WTC11 (cell line): ENCODE results near the gene HSDL1. TPM values are rescaled to one million over a fixed set of nuclear protein-coding genes. Genes with fewer than 3 reads are reported as not detected.
A peak's percentile ranks its signal among the peaks of the same experiment; 100 is the strongest.

Experiments used
- ATAC-seq: fragments of 200-7000 bp; cut with Tn5 transposase; 2 replicates; pipeline ENCODE4 v1.10.0; 2021; ENCODE audit warnings: mild to moderate bottlenecking, moderate library complexity
- CTCF ChIA-PET: fragments of 300-600 bp; sonication (Branson Sonifier 250); formaldehyde crosslinking; loops from one replicate; lab custom pipeline; 2021; ENCODE audit warnings: antibody characterized with exemption; lab: Charles Lee
- POLR2A ChIA-PET: fragments of 350-600 bp; sonication (Branson Sonifier 250); formaldehyde crosslinking; loops from one replicate; lab custom pipeline; 2021; ENCODE audit warnings: antibody characterized with exemption; lab: Charles Lee
- DNase-seq: peaks from one replicate; pipeline ENCODE4 v3.0.0; 2021; ENCODE audit warnings: low spot score
- H3K27ac Mint-ChIP-seq: 2 replicates; pipeline ENCODE4 v1.8.0; 2021; ENCODE audit warnings: mixed read lengths
- H3K27me3 Mint-ChIP-seq: 2 replicates; pipeline ENCODE4 v1.8.0; 2021; ENCODE audit warnings: low read depth, mild to moderate bottlenecking, moderate library complexity, mixed read lengths
- H3K36me3 Mint-ChIP-seq: 2 replicates; pipeline ENCODE4 v1.8.0; 2021; ENCODE audit warnings: mixed read lengths
- H3K4me1 Mint-ChIP-seq: 2 replicates; pipeline ENCODE4 v1.8.0; 2022; ENCODE audit warnings: mixed read lengths
- H3K4me3 Mint-ChIP-seq: 2 replicates; pipeline ENCODE4 v1.8.0; 2021; ENCODE audit warnings: mild to moderate bottlenecking, moderate library complexity, mixed read lengths
- H3K9me3 Mint-ChIP-seq: 2 replicates; pipeline ENCODE4 v1.8.0; 2021; ENCODE audit warnings: mixed read lengths
- ATF1 ChIP-seq: sonication (generic); formaldehyde crosslinking; IDR thresholded peaks from 2 replicates; pipeline ENCODE4 v1.8.1; 2023; ENCODE audit warnings: mild to moderate bottlenecking, moderate library complexity, missing genetic modification reagents
- EMX1 ChIP-seq: fragments of 250-450 bp; sonication (Bioruptor Pico); IDR thresholded peaks from 2 replicates; pipeline ENCODE4 v1.8.0; 2021; ENCODE audit warnings: mild to moderate bottlenecking
- FOXJ3 ChIP-seq: sonication (generic); formaldehyde crosslinking; IDR thresholded peaks from 2 replicates; pipeline ENCODE4 v1.9.0; 2021; ENCODE audit warnings: missing genetic modification reagents, mild to moderate bottlenecking, borderline replicate concordance
- GABPB1 ChIP-seq: sonication (generic); formaldehyde crosslinking; IDR thresholded peaks from 2 replicates; pipeline ENCODE4 v1.8.1; 2023; ENCODE audit warnings: mild to moderate bottlenecking, missing genetic modification reagents
- JAZF1 ChIP-seq: fragments of 250-450 bp; sonication (Bioruptor Pico); IDR thresholded peaks from 2 replicates; pipeline ENCODE4 v1.9.0; 2021; ENCODE audit warnings: moderate library complexity, mild to moderate bottlenecking, inconsistent platforms
- RELA ChIP-seq: sonication (generic); formaldehyde crosslinking; IDR thresholded peaks from 2 replicates; pipeline ENCODE4 v1.8.1; 2022; ENCODE audit warnings: missing genetic modification reagents, mild to moderate bottlenecking, borderline replicate concordance
- ZNF232 ChIP-seq: sonication (generic); formaldehyde crosslinking; IDR thresholded peaks from 2 replicates; pipeline ENCODE4 v1.8.0; 2022; ENCODE audit warnings: mild to moderate bottlenecking, missing genetic modification reagents
- ZNF317 ChIP-seq: sonication (generic); formaldehyde crosslinking; IDR thresholded peaks from 2 replicates; pipeline ENCODE4 v1.8.1; 2023; ENCODE audit warnings: low read depth, mild to moderate bottlenecking, moderate library complexity, missing genetic modification reagents, borderline replicate concordance
- ZNF396 ChIP-seq: fragments of 250-450 bp; sonication (Bioruptor Pico); IDR thresholded peaks from 2 replicates; pipeline ENCODE4 v1.8.0; 2021; ENCODE audit warnings: mild to moderate bottlenecking, moderate library complexity, borderline replicate concordance
- ZNF671 ChIP-seq: fragments of 250-450 bp; sonication (Bioruptor Pico); IDR thresholded peaks from 2 replicates; pipeline ENCODE4 v1.8.0; 2021; ENCODE audit warnings: mild to moderate bottlenecking
- total RNA-seq: library from RNA; stranded (reverse); gene quantifications from 3 replicates; pipeline ENCODE4 v1.2.3, GENCODE V29; 2021
- TF ChIP-seq, protein P1 (sequence below): fragments of 200-600 bp; IDR thresholded peaks from 2 replicates; pipeline ENCODE4 v1.8.0; 2022; ENCODE audit warnings: antibody characterized with exemption
- TF ChIP-seq, protein P2 (sequence below): sonication (generic); formaldehyde crosslinking; IDR thresholded peaks from 2 replicates; pipeline ENCODE4 v1.8.1; 2023; ENCODE audit warnings: mild to moderate bottlenecking, missing genetic modification reagents
- TF ChIP-seq, protein P3 (sequence below): sonication (generic); formaldehyde crosslinking; IDR thresholded peaks from 2 replicates; pipeline ENCODE4 v1.8.1; 2022; ENCODE audit warnings: missing genetic modification reagents, borderline replicate concordance
- TF ChIP-seq, protein P4 (sequence below): sonication (generic); formaldehyde crosslinking; IDR thresholded peaks from 2 replicates; pipeline ENCODE4 v1.8.1; 2022; ENCODE audit warnings: mild to moderate bottlenecking, missing genetic modification reagents, moderate library complexity, borderline replicate concordance
- TF ChIP-seq, protein P5 (sequence below): sonication (generic); formaldehyde crosslinking; IDR thresholded peaks from 2 replicates; pipeline ENCODE4 v1.8.1; 2023; ENCODE audit warnings: mild to moderate bottlenecking, moderate library complexity, missing genetic modification reagents
- TF ChIP-seq, protein P6 (sequence below): sonication (generic); formaldehyde crosslinking; conservative IDR thresholded peaks from 2 replicates; pipeline ENCODE4 v1.8.1; 2022; ENCODE audit warnings: mild to moderate bottlenecking, missing genetic modification reagents
- TF ChIP-seq, protein P7 (sequence below): sonication (generic); formaldehyde crosslinking; IDR thresholded peaks from 2 replicates; pipeline ENCODE4 v1.8.1; 2023; ENCODE audit warnings: mild to moderate bottlenecking, missing genetic modification reagents, borderline replicate concordance
- TF ChIP-seq, protein P8 (sequence below): fragments of 250-450 bp; sonication (Bioruptor Pico); IDR thresholded peaks from 2 replicates; pipeline ENCODE4 v1.8.0; 2021; ENCODE audit warnings: mild to moderate bottlenecking

Gene HSDL1
- total RNA-seq, 1 experiment from 2014 or later = 48.6 TPM

DNA sequence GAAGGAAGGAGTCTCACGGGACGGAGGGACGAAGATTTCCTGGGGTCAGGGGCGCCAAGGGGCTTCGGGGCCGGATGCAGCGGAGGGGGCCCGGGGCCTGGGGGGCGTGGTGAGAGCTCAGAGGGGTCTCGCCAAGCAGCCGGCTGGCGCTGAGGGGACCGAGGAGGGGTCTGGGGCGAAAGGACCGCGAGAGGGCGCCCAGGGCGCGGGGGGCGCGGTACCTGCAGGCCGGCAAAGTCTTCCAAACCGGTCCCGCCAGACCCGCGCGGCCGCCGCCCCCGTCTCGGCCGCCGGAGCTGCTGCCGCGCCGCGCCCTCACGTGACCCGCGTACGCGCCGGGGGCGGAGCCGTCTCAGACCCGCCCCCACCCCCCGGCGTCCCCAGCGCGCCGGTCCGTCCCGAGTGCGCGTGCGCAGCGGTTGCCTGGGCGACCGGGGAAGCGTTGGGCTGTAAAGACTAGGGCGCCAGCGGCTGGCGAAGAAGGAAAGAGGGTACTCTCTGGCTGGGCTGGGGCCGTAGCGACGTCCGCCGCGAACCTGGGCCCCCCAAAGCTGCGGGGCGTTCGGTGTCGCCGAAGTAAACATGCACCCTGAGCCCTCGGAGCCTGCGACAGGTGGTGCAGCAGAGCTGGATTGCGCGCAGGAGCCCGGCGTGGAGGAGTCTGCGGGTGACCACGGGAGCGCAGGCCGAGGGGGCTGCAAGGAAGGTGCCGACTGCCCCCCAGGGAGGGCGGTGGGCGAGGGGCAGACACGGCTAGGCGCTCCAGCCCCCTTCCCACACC lies at the start of gene HSDL1, which contains the start of gene DNAAF1 (continued):
- TF ChIP-seq, protein P1, sequence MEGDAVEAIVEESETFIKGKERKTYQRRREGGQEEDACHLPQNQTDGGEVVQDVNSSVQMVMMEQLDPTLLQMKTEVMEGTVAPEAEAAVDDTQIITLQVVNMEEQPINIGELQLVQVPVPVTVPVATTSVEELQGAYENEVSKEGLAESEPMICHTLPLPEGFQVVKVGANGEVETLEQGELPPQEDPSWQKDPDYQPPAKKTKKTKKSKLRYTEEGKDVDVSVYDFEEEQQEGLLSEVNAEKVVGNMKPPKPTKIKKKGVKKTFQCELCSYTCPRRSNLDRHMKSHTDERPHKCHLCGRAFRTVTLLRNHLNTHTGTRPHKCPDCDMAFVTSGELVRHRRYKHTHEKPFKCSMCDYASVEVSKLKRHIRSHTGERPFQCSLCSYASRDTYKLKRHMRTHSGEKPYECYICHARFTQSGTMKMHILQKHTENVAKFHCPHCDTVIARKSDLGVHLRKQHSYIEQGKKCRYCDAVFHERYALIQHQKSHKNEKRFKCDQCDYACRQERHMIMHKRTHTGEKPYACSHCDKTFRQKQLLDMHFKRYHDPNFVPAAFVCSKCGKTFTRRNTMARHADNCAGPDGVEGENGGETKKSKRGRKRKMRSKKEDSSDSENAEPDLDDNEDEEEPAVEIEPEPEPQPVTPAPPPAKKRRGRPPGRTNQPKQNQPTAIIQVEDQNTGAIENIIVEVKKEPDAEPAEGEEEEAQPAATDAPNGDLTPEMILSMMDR = no peak
- TF ChIP-seq RELA (CRISPR knock-in tag) (no peak), FOXJ3 (CRISPR knock-in tag) (no peak), ZNF232 (CRISPR knock-in tag) (no peak), ZNF317 (CRISPR knock-in tag) (no peak), ZNF671 (no peak)
- TF ChIP-seq, protein P2, sequence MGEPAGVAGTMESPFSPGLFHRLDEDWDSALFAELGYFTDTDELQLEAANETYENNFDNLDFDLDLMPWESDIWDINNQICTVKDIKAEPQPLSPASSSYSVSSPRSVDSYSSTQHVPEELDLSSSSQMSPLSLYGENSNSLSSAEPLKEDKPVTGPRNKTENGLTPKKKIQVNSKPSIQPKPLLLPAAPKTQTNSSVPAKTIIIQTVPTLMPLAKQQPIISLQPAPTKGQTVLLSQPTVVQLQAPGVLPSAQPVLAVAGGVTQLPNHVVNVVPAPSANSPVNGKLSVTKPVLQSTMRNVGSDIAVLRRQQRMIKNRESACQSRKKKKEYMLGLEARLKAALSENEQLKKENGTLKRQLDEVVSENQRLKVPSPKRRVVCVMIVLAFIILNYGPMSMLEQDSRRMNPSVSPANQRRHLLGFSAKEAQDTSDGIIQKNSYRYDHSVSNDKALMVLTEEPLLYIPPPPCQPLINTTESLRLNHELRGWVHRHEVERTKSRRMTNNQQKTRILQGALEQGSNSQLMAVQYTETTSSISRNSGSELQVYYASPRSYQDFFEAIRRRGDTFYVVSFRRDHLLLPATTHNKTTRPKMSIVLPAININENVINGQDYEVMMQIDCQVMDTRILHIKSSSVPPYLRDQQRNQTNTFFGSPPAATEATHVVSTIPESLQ (CRISPR knock-in tag) = no peak
- TF ChIP-seq, protein P3, sequence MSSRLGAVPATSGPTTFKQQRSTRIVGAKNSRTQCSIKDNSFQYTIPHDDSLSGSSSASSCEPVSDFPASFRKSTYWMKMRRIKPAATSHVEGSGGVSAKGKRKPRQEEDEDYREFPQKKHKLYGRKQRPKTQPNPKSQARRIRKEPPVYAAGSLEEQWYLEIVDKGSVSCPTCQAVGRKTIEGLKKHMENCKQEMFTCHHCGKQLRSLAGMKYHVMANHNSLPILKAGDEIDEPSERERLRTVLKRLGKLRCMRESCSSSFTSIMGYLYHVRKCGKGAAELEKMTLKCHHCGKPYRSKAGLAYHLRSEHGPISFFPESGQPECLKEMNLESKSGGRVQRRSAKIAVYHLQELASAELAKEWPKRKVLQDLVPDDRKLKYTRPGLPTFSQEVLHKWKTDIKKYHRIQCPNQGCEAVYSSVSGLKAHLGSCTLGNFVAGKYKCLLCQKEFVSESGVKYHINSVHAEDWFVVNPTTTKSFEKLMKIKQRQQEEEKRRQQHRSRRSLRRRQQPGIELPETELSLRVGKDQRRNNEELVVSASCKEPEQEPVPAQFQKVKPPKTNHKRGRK (CRISPR knock-in tag) = no peak
- TF ChIP-seq, protein P4, sequence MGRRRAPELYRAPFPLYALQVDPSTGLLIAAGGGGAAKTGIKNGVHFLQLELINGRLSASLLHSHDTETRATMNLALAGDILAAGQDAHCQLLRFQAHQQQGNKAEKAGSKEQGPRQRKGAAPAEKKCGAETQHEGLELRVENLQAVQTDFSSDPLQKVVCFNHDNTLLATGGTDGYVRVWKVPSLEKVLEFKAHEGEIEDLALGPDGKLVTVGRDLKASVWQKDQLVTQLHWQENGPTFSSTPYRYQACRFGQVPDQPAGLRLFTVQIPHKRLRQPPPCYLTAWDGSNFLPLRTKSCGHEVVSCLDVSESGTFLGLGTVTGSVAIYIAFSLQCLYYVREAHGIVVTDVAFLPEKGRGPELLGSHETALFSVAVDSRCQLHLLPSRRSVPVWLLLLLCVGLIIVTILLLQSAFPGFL (CRISPR knock-in tag) = no peak
- TF ChIP-seq, protein P5, sequence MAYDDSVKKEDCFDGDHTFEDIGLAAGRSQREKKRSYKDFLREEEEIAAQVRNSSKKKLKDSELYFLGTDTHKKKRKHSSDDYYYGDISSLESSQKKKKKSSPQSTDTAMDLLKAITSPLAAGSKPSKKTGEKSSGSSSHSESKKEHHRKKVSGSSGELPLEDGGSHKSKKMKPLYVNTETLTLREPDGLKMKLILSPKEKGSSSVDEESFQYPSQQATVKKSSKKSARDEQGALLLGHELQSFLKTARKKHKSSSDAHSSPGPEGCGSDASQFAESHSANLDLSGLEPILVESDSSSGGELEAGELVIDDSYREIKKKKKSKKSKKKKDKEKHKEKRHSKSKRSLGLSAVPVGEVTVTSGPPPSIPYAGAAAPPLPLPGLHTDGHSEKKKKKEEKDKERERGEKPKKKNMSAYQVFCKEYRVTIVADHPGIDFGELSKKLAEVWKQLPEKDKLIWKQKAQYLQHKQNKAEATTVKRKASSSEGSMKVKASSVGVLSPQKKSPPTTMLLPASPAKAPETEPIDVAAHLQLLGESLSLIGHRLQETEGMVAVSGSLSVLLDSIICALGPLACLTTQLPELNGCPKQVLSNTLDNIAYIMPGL (CRISPR knock-in tag) = peak; percentile 83

DNA sequence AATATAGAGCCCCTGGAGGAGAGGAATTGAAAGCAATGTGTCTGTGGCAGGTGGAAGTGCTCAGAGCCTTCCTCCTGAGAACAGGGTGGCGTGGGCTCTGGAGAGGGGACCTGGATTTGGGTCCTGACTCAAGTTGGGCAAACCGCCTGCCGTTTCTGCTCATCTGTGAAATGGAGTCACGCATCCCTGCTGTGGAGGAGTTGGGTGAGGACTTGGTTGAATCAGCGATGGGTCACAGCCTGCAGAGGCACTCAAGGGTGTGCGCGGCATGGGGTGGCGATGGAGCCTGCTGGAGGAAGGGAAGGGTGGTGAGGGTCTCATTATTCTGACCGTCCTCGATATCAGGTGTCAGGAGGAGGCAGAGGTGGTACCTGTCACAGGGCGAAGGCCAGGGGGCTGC lies 49.0 kb upstream of the HSDL1 start:
- H3K9me3 Mint-ChIP-seq = no peaks in the 10 kb centered on the region
- H3K27me3 Mint-ChIP-seq = no peaks in the 10 kb centered on the region; the same call in none of the 2 replicates
- H3K4me3 Mint-ChIP-seq = no peak overlapping the region
- 0 out of 2 replicates have a peak, but pooled peaks cover under 1% of the 10 kb centered on the region for H3K4me1 Mint-ChIP-seq
- ChIA-PET POLR2A (no interaction called here), CTCF (interaction anchor here (1.4 kb wide), 1 partner anchor 114 kb away, joined by 4 read pairs; no protein-coding TSS in a partner anchor)
- TF ChIP-seq JAZF1 (no peak), GABPB1 (CRISPR knock-in tag) (no peak), ATF1 (no peak)
- H3K27ac Mint-ChIP-seq = no peak overlapping the region
- no peaks in the 10 kb centered on the region for H3K36me3 Mint-ChIP-seq
- ATAC-seq = no peak
- no peak for DNase-seq

DNA sequence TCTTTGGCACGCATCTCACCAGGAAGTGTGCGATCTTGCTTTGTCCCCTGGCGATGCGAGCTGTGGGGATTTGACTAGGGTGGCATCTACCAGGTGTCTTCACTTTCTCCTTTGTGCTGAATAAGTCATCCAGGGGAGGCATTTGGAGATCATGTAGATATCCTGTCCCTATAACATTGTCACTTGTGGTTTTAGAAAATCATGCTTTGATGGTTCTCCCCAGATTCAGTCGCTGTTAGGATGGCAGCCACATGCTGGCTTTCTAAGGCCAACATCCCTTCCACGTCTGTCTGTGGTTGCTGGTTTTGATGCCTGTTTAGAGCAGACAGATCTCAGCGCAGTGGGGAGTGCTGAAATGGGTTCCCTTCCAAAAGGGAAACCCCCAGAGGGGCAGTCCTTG lies 48.5 kb upstream of the HSDL1 start:
- Mint-ChIP-seq H3K27ac (no peak overlapping the region), H3K36me3 (no peaks in the 10 kb centered on the region), H3K9me3 (no peaks in the 10 kb centered on the region), H3K4me3 (no peak overlapping the region), H3K27me3 (no peaks in the 10 kb centered on the region; the same call in none of the 2 replicates), H3K4me1 (no peaks in the 10 kb centered on the region)
- no peak for DNase-seq
- ChIA-PET CTCF (interaction anchor here (1.5 kb wide), 1 partner anchor 115 kb away, joined by 5 read pairs; no protein-coding TSS in a partner anchor), POLR2A (no interaction called here)
- no peak for ATAC-seq
- TF ChIP-seq, protein P6, sequence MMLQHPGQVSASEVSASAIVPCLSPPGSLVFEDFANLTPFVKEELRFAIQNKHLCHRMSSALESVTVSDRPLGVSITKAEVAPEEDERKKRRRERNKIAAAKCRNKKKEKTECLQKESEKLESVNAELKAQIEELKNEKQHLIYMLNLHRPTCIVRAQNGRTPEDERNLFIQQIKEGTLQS (CRISPR knock-in tag) = no peak
- TF ChIP-seq, protein P7, sequence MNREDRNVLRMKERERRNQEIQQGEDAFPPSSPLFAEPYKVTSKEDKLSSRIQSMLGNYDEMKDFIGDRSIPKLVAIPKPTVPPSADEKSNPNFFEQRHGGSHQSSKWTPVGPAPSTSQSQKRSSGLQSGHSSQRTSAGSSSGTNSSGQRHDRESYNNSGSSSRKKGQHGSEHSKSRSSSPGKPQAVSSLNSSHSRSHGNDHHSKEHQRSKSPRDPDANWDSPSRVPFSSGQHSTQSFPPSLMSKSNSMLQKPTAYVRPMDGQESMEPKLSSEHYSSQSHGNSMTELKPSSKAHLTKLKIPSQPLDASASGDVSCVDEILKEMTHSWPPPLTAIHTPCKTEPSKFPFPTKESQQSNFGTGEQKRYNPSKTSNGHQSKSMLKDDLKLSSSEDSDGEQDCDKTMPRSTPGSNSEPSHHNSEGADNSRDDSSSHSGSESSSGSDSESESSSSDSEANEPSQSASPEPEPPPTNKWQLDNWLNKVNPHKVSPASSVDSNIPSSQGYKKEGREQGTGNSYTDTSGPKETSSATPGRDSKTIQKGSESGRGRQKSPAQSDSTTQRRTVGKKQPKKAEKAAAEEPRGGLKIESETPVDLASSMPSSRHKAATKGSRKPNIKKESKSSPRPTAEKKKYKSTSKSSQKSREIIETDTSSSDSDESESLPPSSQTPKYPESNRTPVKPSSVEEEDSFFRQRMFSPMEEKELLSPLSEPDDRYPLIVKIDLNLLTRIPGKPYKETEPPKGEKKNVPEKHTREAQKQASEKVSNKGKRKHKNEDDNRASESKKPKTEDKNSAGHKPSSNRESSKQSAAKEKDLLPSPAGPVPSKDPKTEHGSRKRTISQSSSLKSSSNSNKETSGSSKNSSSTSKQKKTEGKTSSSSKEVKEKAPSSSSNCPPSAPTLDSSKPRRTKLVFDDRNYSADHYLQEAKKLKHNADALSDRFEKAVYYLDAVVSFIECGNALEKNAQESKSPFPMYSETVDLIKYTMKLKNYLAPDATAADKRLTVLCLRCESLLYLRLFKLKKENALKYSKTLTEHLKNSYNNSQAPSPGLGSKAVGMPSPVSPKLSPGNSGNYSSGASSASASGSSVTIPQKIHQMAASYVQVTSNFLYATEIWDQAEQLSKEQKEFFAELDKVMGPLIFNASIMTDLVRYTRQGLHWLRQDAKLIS (CRISPR knock-in tag) = no peak
- no peak for TF ChIP-seq EMX1 (CRISPR knock-in tag)
- TF ChIP-seq, protein P8, sequence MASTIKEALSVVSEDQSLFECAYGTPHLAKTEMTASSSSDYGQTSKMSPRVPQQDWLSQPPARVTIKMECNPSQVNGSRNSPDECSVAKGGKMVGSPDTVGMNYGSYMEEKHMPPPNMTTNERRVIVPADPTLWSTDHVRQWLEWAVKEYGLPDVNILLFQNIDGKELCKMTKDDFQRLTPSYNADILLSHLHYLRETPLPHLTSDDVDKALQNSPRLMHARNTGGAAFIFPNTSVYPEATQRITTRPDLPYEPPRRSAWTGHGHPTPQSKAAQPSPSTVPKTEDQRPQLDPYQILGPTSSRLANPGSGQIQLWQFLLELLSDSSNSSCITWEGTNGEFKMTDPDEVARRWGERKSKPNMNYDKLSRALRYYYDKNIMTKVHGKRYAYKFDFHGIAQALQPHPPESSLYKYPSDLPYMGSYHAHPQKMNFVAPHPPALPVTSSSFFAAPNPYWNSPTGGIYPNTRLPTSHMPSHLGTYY (CRISPR knock-in tag) = no peak
- no peak for TF ChIP-seq ZNF396 (CRISPR knock-in tag)
- TF ChIP-seq GABPB1 (CRISPR knock-in tag) = no peak
